Mucosa of descending colon (tissue), 3 donors: ENCODE data around the gene SFXN2. TPM values are rescaled to one million over a fixed set of nuclear protein-coding genes. Genes with fewer than 3 reads are reported as not detected.
"Not testable (repeated sequence)": the region's sequence is repeated elsewhere in the genome, so short reads cannot be mapped to it uniquely, and the experiment has no call there.

Experiments
- ATAC-seq: fragments of 200-7000 bp; cut with Tn5 transposase; one replicate; pipeline ENCODE4 v1.9.1; 2020; ENCODE audit warnings: mild to moderate bottlenecking, moderate library complexity
- DNase-seq, 3 donors: peaks; one replicate each; pipeline ENCODE4 v3.0.0-alpha.2; 2020
- H3K36me3 ChIP-seq: fragments of 200-600 bp; one replicate; pipeline ENCODE4 v1.8.0; 2021; ENCODE audit warnings: low read depth, mild to moderate bottlenecking
- H3K4me1 ChIP-seq: fragments of 200-600 bp; one replicate; pipeline ENCODE4 v1.8.0; 2021; ENCODE audit warnings: low read depth, mild to moderate bottlenecking
- H3K4me3 ChIP-seq: fragments of 200-600 bp; one replicate; pipeline ENCODE4 v1.8.0; 2021; ENCODE audit warnings: mild to moderate bottlenecking
- H3K9me3 ChIP-seq: fragments of 200-600 bp; one replicate; pipeline ENCODE4 v1.8.0; 2021; ENCODE audit warnings: mild to moderate bottlenecking
- CTCF ChIP-seq: fragments of 200-600 bp; IDR thresholded peaks from one replicate; pipeline ENCODE4 v1.8.0; 2022; ENCODE audit warnings: antibody characterized with exemption, mild to moderate bottlenecking
- intact Hi-C, 2 donors: fragments of 100-400 bp; cut with DNase I in 1 of 2; cut with micrococcal nuclease in 1 of 2; formaldehyde crosslinking; loops; one replicate each; pipeline versions ENCODE4 v1.11.0 to v1.11.1; 2022; cut with DNase I, micrococcal nuclease
- long read RNA-seq, 2 donors: library from polyadenylated mRNA; unstranded; transcript quantifications; one replicate each; pipeline ENCODE4 v2.0.0, GENCODE V29; 2019 to 2021
- total RNA-seq, 3 donors: library from RNA; stranded (reverse); fragmentation: NEBNext Ultra II Directional in 2 of 3; extraction: Animal tissue kit (Norgen Biotek cat#: 25700) in 2 of 3; gene quantifications; one replicate each; pipeline versions ENCODE4 v1.2.1 to v1.2.4, GENCODE V29; 2021 to 2023
- donor health status: DM: no; HTN: no; CAD: no; lungs with moderate emphysema.
- donor health status: DM: no; HTN: no; CAD: no.
- donor health status: DM: no; HTN: yes; CAD: no.

The SFXN2 gene, protein sequence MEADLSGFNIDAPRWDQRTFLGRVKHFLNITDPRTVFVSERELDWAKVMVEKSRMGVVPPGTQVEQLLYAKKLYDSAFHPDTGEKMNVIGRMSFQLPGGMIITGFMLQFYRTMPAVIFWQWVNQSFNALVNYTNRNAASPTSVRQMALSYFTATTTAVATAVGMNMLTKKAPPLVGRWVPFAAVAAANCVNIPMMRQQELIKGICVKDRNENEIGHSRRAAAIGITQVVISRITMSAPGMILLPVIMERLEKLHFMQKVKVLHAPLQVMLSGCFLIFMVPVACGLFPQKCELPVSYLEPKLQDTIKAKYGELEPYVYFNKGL
- 10 to 100 TPM in 2 of 3 donors, 1 to 10 TPM in 1; 6.9 to 19.1 (median 14.2) TPM for total RNA-seq
- long read RNA-seq, donor 1, full-length matches to known transcripts: 3 of 6 reads
- long read RNA-seq, donor 1, partial matches to known transcripts: 1 of 6 reads
- long read RNA-seq, donor 1, other reads (novel, unspliced or antisense): 2 of 6 reads
- long read RNA-seq, donor 2, full-length matches to known transcripts: 2 of 4 reads
- long read RNA-seq, donor 2, partial matches to known transcripts: 0 of 4 reads
- long read RNA-seq, donor 2, other reads (novel, unspliced or antisense): 2 of 4 reads

DNA sequence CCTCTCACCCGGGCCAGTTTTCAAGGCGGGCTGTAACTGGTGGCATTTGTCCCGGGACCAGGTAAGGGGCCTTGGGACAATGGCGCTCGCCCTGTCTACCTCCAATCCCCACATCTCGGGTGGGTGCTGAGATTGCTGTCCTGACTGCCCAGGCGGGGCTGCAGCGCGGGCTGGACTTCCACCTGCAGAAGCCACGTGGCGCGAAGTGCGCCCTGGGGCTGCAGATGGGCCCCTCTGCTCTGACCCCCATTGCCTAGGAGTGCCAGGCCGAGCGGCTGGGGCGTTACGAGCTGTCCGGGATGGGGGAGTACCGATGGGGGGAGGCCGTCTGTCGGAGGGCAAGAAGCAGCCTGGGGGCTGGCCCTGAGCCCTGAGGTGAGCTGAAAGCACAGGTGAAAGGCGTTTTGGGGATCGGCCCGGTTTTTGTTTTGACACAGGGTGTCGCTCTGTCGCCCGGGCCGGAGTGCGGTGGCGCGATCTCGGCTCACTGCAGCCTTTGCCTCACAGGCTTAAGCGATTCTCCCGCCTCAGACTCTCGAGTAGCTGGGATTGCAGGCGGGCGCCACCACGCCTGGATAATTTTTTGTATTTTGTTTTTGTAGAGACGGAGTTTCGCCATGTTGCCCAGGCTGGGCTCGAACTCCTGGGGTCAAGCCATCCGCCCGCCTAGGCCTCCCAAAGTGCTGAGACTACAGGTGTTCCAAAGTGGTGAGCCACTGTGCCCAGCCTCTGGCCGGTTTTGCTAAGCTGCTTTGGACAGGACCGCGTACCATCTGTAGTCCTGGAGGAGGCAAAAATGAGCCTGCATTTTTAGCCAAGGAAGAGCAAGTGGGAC, at the start of gene SFXN2:
Gene SFXN2, plus strand, starts transcription at position 16 of the 835 bp plus-strand sequence. CDS start 12,001 bp downstream, outside the sequence.
- peaks cover 6% of the 10 kb centered on the region for H3K4me1 ChIP-seq
- H3K36me3 ChIP-seq: no peaks in the 10 kb centered on the region
- intact Hi-C loops: no loop called here
- ATAC-seq: peak; percentile 41
- DNase-seq: peak in 2 of 3 donors; percentile 43 to 54
- peak within 1 kb of the TSS; percentile 64 for H3K4me3 ChIP-seq
- no peaks in the 10 kb centered on the region for H3K9me3 ChIP-seq
- TF ChIP-seq CTCF: no peak

DNA sequence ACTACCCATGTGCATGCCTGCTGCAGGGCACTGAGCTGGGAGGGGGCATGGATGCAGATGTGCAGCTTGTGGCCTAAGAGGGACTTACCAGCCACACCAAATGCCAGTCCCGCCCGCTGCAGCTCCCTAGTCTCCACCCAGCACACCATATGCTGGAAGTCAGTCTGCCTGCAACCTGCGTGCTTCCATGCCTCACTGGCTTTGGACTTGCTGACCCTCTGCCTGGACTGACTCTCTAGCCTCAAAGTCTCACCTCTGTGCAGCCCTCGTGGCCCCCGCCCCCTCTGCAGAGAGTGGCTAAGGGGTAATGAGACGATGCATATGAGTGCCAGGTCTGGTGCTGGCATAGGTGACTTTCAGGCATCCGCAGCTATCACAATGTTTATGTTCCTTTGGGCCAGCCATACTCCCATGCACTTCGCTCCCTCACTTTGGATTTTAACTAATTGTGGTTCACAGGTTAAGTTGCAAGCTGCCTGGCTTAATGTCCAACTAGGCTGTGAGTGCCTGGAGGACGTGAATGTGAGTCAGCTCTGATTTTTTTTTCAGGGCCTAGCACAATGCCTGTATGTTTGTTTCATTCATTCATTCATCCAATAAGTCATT, 48.4 kb upstream of the SFXN2 start:
- Histone ChIP-seq H3K9me3 (no peaks in the 10 kb centered on the region), H3K36me3 (no peaks in the 10 kb centered on the region), H3K4me3 (no peak overlapping the region), H3K4me1 (peaks cover 8% of the 10 kb centered on the region)
- ATAC-seq (no peak), DNase-seq (peak in 1 of 3 donors; percentile 58)
- no peak for TF ChIP-seq CTCF
- intact Hi-C loops: no loop called here

DNA sequence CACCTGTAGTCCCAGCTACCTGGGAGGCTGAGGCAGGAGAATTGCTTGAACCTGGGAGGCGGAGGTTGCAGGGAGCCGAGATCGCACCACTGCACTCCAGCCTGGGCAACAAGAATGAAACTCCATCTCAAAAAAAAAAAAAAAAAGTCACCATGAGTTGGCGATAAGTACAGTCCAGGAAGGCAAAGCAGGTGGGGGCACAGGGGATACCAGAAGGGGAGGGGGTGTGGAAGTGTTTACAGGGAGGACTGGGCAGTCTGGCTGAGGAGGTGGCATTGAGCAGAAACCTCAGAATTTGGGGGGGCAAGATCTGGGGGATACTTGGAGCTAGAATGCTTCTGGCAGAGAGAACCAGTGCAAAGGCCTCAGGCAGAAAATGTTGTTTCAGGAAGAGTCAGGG, 47.0 kb upstream of the SFXN2 start:
- H3K4me1 ChIP-seq, H3K9me3 ChIP-seq, DNase-seq, H3K36me3 ChIP-seq, intact Hi-C loops, H3K4me3 ChIP-seq, ATAC-seq: not testable (repeated sequence)

DNA sequence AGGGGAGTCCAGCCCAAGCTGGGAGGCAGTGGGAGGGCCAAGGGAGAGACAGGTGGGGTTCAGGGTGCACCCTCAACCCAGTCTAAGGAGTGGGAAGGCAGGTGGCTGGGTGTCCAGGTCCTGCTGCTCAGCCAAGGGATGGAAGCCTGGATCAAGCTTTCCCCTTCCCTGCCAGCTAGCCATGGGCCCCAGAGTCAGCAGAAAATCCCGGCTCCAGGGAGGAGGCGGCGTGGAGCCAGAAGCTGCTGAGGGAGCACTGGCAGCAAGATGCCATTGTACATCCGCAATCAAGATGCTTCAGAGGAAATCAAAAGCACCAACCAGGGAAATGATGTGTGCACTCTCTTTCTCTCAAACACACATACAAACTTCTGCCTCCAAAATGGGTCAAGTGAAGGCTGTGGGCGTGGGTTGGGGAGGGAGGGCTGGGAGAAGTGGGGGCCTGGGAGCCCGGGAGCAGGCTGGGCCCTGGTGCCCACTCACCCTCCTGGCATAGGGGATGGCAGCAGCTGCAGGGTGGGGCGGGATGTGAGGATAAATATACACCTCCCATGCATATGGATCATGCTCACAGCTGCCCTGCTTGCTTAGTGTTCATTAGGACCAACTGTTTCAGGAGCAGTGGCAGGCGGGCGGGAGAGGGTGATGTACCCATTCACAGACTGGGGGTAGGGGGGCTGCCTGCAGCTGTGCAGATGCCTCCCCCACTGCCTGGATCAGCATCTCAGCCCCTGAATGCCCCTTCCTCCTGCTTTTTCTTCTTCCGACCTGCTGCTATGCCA, 45.9 kb upstream of the SFXN2 start:
- Histone ChIP-seq H3K36me3 (no peaks in the 10 kb centered on the region), H3K9me3 (no peaks in the 10 kb centered on the region), H3K4me3 (no peak overlapping the region), H3K4me1 (peaks cover 6% of the 10 kb centered on the region)
- DNase-seq (no peak), ATAC-seq (peak; percentile 13)
- no peak for TF ChIP-seq CTCF
- intact Hi-C loops: no loop called here

- Histone ChIP-seq H3K4me1 (peaks cover 15% of the 10 kb centered on the region), H3K9me3 (no peaks in the 10 kb centered on the region), H3K4me3 (no peak overlapping the region), H3K36me3 (no peaks in the 10 kb centered on the region)
- intact Hi-C loops: no loop called here
- peak; percentile 81 for ATAC-seq
- DNase-seq: peak in 1 of 3 donors; percentile 65
- TF ChIP-seq CTCF: no peak
These were observed 45.0 kb upstream of the SFXN2 start for GRCh38 chr10:102669206-102670064.
